GDM1 (cell line): ENCODE results near the gene GPBP1.
"Not testable (repeated sequence)": the region's sequence is repeated elsewhere in the genome, so short reads cannot be mapped to it uniquely, and the experiment has no call there.

Experiments used
- DNase-seq: peaks from one replicate; lab custom pipeline; 2025; lab: John Stamatoyannopoulos, UW

GPBP1 gene

DNA sequence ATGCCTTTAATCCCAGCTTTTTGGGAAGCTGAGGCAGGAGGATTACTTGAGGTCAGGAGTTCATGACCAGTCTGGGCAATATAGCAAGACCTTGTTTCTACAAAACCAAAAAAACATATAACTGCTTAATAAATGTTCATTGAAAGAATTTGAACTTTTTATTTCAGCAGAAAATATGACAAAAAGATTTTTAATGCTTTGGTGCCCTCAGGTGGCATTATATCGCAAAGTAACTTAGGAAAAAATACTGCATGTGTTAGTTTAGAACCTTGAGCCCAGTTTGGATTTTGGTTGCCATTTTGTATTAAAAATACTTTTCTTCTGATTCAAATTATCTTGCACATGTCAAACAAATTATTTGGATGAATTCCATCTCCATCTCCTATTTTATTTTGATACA is 103.2 kb downstream of the GPBP1 start:
- no peak for DNase-seq

DNA sequence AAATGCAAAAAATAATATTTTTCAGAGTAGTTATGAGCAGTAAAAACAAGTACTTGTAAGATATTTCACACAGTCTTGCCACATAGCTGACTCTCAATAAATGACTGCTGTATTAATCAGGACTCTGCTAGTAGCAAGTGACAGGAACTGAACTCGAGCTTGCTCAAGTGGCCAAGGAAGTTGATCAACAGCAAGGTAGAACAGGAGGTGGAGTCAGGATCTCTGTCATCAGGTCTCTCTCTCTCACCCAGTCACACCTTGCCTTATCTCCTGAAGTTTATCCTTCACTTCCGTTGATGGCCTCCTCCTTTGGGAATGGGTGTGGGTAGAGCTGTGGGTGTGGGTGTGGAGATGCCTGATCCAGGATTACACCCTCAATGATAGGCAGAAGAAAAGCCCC is 107.0 kb downstream of the GPBP1 start:
- DNase-seq = no peak

DNA sequence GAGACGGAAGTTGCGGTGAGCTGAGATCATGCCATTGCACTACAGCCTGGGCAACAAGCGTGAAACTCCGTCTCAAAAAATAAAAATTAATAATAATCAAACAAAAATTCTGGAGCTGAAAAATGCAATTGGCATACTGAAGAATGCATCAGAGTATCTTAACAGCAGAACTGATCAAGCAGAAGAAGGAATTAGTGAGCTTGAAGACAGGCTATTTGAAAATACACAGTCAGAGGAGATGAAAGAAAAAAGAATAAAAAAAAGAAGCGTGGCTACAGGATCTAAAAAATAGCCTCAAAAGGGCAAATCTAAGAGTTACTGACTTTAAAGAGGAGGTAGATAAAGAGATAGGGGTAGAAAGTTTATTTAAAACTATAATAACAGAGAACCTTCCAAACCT is 111.2 kb downstream of the GPBP1 start:
- DNase-seq = not testable (repeated sequence)

DNA sequence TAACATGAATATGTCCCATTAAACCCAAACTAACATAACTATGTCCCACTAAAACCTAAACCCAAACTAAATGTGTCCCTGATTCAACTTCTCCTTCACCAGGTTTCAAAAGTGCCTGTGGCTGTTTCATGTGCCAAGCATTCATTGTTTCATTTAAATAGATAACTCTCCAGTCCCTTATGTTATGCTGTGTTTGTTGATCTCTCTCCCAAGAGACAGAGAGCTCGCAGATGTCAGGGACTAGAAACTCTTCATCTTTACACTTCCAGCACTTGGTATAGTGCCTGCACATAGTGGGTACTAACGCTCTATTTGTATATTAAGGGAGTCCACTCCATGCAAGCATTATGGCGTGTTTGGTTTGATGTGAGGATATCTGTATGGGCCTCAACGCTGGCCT is 118.0 kb downstream of the GPBP1 start:
- DNase-seq = no peak

DNA sequence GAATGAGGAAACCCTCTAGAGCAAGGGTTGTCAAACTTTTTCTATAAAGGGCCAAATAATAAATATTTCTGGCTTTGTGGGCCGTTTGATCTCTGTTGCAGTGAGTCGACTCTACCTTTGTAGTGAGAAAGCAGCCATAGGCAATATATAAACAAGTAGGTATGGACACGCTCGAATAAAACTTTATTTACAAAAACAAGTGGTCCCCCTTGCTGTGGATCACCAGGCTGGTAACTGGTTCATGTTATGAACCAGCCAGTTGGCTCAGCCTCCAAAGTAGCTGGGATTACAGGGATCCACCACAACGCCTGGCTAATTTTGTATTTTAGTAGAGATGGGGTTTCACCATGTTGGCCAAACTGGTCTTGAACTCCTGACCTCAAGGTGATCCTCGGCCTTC is 118.5 kb downstream of the GPBP1 start:
- no peak for DNase-seq

DNA sequence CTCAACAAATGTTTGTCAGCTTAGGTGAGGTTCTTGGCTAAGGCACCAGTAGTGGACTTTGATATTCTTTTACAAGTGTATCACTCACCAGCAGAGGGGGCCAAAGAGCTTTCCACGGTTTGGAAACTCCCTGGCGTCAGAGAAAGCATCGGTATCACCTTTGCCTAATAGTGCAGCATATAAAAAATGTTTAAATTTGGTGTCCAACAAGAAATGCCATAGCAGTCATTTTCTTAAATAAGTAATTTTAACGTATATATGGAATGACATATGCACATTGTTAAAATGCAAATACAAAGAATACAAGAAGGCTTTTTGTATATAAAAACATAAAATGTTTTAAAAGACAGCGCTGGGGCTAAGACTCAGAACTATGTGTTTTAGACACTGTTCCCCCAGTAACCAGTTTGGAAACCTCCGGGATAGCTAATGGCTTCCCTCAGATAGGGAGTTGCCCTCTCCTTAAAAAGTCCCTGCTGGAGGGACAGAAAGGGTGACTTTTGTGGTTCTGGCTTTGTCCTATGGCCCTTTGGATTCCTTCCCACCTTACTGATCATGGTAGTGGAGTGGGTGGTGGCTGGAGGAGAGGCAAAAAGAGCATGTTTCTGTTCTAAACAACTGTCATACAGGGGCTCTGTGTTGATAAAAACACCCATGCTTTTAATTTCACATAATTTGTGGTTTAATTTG is 124.6 kb downstream of the GPBP1 start:
- peak; percentile 39 for DNase-seq

DNA sequence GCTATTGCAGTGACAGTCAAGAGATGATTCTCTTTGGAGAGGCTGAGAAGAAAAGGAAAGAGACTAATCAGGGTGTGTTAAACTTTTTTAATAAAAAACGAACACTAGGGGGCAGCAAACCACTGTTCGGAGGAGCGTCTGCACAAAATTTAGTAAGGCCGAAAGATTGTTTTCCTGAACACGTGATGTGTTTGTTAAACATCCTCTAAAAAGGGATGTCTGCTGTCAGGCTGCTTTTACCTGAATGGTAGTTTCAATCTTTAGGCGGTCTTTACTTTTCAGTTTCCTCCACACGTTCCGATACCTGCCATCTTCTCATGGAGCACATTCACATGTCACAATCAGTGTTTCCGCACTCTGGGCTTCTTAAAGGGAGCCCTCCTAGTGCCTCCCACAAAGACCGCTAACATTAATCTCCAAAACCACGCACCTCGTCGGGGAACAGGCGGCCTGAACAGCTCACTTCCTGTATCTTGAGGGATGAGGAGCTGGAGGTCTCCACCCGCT is 125.2 kb downstream of the GPBP1 start:
- DNase-seq = peak; percentile 30

DNA sequence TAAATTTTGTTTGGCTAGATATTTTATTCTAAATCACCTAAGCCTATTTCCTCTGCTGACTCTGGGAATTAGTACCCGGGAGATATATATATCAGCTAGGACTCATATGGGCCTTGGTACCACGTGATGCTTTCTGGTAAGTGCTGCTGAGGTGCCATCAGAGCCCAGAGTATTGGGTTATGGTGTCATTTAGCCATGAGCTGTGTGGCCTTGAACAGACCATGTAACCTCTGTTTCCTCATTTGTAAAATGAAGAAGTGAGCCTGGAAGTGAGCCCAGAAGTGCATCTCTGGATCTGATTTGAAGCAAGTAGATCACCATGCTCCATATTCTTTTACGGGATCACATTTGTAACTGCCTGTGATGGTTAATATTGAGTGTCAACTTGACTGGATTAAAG is 126.1 kb downstream of the GPBP1 start:
- DNase-seq = peak; percentile 19

DNA sequence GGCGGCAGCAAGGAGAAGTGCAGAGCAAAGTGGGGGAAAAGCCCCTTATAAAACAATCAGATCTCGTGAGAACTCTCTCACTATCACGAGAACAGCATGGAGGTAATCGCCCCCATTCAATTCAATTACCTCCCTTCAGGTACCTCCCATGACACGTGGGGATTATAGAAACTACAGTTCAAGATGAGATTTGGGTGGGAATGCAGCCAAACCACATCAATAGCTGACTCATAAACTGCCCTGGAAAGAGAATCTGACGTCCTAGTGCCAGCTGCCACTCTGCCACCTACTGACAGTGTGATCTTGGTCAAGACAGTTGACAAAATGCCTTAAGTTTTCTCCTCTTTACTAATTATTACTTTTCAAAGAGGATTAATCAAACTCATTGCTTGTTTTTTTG is 128.3 kb downstream of the GPBP1 start:
- no peak for DNase-seq

DNA sequence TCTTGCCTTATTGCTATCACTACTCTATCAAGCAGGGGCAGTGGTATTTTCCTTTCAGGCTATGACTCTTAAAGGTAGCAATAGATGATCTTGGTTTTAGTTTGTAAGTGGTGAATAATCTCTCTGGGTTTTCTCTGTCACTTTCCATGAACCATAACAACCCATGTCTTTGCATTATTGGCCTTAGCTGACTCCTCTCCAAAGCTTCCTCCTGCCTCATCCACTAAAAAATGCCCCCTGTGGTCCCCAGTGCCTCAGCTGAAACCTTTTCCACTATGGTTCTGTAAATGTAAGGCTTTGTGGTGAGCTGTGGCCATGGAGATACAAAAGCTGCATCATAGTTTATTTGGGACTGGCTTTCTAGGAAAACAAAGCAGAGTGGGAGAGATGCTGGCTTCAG is 128.8 kb downstream of the GPBP1 start:
- DNase-seq = no peak

DNA sequence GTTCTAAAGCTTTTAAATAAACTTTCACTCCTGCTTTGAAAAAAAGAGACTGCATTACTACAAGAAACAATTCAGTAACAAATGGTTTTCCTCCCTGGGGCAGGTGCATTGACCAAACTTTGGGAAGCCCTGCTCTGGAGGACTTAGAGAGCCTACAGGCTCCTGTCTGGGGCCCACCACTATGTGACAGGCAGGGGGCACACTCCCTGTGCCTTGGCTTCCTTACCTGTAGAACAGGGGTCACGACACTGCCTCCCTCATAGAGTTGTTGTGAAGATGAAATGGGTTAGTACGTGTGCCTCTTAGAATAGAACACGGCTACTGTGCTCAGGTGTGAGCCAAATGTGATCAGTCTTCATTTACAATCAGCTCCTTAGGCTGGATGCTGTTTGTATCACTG is 130.1 kb downstream of the GPBP1 start:
- no peak for DNase-seq

DNA sequence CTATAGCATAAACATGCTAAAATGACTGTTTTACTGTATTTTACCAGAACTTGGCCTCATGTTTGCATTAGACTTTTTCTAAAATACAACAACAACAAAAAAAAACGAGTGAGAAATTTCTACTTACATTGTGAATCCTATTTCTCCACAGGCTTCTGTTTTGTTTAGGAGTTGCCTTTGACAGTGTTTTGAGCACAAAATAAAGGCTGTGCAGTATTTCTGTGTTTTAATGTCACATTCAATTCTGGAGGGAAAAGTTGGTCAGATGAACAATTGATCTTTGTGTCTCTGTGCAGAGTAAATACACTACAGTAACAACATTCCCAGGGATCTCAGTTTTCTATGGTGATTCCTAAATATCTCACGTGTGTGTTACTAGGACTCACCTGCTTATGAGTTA is 131.1 kb downstream of the GPBP1 start:
- no peak for DNase-seq

DNA sequence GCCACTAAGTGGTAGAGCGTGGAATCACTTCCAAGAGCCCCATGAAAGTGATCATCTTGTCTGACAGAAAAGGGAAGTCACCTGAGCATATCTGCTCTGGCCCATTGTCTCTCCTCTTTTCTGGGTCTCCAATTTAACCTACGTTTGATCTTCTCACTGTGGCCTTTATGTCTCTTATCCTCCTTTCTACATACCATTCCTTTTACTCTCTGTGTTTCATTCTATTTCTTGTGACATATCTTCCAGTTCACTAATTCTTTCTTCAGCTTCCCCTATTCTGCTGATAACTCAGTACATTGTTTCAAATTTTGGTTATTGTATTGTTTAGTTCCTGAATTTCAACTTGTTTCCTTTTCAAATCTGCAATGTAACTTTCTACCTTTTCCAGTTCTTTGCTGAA is 132.5 kb downstream of the GPBP1 start:
- DNase-seq = no peak

DNA sequence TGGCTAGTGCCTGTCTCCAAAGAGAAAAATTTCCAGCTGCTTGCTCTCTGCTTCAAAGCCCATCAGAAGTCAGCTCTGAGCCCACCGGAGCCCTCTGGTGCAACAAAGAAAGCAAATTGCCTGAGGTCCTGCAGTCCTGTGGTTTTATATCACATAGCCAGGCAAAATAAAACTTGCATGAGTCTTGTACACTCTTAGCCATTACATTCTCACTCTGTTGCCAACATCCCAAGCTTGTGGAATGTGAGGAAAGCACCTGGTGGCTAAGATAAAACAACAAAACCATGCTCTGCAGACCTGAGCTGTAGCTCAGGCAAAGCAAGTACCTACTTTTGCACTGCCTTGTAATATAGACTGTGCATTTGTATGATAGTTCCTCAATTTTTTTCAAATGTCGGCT is 133.7 kb downstream of the GPBP1 start:
- no peak for DNase-seq

DNA sequence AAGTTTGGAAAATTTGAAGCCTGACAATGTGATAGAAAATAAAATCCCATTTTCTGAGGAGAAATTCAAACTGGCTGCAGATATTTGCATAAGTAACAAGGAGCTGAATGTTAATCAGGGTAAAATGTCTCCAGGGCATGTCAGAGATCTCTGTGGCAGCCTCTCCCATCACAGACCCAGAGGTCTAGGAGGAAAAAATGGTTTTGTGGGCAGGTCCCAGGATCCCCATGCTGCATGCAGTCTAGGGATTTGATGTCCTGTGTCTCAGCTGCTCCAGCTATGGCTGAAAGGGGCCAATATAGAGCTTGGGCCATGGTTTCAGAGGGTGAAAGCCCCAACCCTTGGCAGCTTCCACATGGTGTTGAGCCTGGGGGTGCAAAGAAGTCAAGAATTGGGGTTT is 135.2 kb downstream of the GPBP1 start:
- not testable (repeated sequence) for DNase-seq

DNA sequence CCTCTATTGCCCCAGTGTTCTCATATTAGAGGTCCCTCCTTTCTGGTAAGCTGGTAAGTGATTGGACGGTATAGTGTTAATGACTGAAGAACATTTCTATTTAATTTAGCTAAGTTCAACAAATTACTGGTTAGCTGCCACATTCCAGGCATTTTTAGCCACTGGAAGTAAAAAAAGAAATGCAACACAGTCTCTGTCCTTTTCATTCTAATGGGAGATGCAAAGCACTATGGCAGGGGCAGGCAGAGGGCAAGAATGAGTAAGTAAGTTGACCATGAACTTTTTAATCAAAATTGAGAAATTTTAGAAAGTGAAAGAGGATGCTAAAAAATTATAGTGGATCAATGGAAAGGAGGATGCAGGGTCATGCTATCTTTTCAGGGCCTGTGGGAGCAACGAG is 137.4 kb downstream of the GPBP1 start:
- DNase-seq = no peak

DNA sequence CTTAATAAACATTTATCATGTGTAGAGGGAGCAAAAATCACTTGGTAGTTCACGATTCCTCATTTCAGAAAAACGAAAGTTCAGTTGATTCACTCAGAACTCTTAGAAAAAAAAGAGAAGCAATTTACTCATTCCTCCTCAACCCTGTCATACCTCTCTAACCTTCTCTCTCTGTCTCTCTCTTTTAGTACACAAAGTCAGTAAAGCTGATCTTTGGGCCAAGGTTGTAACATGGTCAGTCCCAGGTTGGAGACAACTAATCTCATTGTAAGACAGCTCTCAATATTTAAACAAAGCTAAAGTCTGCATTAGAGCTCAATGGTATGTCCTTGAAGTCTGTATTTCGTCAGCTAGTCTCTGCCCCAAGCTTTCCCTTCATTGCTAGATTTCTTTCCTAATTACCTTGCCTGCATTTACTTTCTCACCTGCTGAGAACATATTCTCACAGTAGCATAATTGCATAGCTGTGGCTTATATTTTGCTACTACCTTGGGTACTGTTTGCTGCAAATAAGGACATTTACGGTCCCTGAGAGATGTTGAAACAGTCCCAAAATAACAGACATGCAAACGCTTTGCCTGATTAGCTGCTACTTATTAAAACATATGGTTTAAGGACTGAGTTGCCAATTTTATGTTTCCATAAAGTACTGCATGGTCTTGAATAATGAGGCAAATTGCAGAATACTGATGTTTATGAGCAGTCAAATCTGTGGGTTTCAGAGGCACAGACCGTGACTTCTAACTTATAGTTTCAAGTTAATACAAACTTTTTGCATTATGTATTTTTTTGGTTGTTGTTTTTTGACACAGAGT is 138.3 kb downstream of the GPBP1 start:
- DNase-seq = no peak

DNA sequence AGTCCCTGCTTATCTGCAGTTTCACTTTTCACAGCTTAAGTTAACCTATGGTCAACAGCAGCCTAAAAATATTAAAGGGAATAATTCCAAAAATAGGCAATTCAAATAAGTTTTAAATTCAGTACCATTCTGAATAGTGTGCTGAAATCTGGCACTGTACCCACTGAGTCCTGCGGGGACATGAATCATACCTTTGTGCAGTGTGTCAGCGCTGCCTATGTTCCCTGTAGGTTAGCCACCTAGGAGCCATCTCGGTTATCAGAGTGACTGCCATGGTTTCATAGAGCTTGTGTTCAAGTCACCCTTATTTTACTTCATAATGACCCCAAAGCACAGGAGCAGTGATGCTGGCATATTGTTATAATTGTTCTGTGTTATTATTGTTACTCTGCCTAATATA is 139.9 kb downstream of the GPBP1 start:
- no peak for DNase-seq
